Liver (tissue), 3 donors: ENCODE measurements around the gene TEX28.

ENCODE experiments used
- CTCF ChIP-seq: fragments of 150-350 bp; IDR thresholded peaks from 2 replicates; pipeline ENCODE4 v1.5.1; 2017; ENCODE audit warnings: improper control_type of control experiment, low read depth, low read length; ENCODE audit not compliant: missing input control
- JUND ChIP-seq, 2 donors: IDR thresholded peaks; 2 replicates each; pipeline ENCODE4 v1.6.1; 2016; ENCODE audit warnings: antibody characterized with exemption in 2 of 2
- donor health status: healthy.
- donor health status: healthy.

DNA sequence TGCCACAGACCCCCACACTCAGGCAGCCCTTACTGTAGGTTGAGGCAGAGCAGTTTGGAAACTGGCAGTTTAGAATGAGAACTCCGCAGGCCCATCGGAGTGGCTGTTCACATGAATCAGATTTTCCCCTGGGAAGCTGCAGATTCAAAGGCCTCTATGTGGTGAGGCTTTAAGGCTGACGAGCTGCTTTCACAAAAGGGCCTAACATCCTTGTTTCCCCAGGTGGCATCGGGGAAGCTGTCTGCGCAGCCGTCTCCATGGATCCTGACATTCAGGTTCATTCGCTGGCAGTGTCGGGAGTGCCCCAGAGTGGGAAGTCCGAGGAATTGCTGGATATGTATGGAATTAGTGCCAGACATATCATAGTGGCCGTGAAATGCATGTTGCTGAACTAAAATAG lies 34.4 kb upstream of the TEX28 start:
- TF ChIP-seq CTCF = no peak
- TF ChIP-seq JUND (IDR thresholded peaks at IDR 0.05) = no peak
